HG03558 (cell line): ENCODE data around the gene ANKRD44.

ENCODE experiments used
- ATAC-seq: cut with Tn5 transposase; IDR thresholded peaks from one replicate; pipeline ENCODE4 v1.9.1; 2021; ENCODE audit warnings: moderate number of reproducible peaks; ENCODE audit not compliant: unreplicated experiment; ENCODE audit errors: extremely low read depth

The ANKRD44 gene

DNA sequence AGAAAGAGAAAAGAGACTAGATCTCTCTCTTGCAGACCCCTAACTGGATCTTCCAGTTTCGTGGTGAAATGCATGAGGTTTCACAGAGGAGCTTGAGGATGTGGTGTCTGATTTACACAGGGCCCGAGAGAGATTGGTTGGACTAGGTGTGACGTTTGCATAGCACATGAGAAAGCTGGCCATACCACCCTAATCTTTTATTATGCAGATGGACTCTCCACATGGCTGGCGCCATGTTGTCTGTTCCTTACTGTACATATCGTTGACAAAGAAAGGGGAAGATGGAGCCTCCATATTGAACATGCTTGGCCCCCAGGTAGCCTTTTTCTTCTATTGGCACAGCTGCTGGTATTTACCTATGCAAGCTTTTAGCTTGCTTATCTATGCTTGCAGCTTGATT, 356.6 kb downstream of the ANKRD44 start:
- no peak for ATAC-seq

- ATAC-seq: no peak
Observed at GRCh38 chr2:196952936-196953335, 357.6 kb downstream of the ANKRD44 start.

GRCh38 chr2:196951973-196952372, 358.6 kb downstream of the ANKRD44 start:
- ATAC-seq: no peak

DNA sequence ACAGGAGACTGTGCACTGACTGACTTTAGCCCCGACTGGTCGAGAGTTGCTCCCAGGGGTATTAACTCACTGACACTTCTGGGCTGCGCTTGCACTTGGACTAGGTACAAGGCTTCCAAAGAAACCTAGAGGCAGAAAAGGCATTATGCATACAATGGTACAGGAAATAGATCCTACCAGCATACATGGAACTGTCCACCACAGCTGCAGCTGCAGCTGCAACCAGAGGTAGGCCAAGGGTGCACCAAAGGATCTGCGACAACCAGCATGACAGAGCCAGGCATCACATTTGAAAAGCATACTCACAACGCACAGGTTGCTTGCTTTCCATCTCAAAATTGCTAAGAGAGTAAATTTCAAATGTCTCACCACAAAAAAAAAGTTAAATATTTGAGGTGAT, 361.5 kb downstream of the ANKRD44 start:
- ATAC-seq: no peak

GRCh38 chr2:196944570-196944969, 366.0 kb downstream of the ANKRD44 start:
- ATAC-seq: peak; percentile 84

- ATAC-seq: no peak
Observed at GRCh38 chr2:196941398-196942078, 369.0 kb downstream of the ANKRD44 start.

DNA sequence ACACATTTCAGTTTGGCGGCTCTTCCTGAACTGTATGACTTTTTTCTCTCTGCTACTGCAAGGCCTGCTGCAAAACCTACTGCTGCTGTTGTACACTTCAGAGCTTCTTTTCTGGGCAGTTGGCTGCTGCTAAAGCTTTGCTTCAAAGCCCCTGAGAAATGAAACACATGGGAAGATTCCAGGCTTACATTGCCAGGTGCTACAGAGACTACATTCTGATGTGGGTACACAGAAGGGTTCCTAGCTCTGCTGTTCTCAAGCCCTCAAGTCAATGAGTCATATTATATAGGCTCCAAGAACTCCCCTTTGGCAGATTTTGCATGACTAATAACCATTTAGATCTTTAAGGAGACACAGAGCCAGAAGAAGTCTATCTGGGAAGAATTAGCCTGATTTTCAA, 371.2 kb downstream of the ANKRD44 start:
- no peak for ATAC-seq
